GM18526 (cell line): ENCODE results near the gene TENT5C.

Experiments
- POLR2A ChIP-seq: IDR thresholded peaks from 3 replicates; pipeline ENCODE4 v1.6.1; 2011; ENCODE audit not compliant: insufficient read length; ENCODE audit errors: extremely low read depth

TENT5C gene

DNA sequence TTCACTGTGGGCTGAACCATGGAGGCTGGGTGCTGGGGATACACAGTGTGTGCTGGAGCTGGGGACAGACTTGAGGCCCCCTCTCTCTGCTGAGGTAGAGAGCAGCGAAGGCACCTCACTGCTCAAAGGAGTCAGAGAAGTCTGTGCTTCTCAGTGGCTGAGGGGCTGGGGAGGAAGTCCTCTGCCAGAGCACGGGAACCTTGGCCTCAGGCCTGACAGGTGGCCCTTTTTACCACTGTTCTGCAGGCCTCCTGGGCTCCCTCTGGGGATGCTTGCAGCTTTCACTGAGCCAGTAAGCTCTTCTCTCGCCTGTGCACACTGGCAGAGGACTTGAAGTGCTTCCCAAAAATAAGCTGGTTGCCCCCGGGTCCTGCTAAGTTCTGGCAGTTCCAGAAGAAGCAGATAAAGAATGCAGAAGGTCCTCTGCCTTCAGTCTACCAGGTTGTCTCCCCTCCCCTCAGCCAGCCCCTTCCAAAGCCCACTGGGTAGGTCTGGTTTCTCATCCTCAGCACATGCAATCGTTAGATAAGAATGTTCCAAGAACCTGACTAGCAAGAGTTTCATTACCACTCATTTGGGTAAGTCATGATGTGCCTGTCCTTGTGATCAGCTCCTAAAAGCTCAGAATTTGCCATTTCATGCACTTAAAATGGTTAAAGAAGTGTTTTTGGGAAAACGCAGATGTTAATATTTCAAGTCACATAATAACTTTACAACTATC is 53.9 kb downstream of the TENT5C start:
- TF ChIP-seq POLR2A, result no peak

DNA sequence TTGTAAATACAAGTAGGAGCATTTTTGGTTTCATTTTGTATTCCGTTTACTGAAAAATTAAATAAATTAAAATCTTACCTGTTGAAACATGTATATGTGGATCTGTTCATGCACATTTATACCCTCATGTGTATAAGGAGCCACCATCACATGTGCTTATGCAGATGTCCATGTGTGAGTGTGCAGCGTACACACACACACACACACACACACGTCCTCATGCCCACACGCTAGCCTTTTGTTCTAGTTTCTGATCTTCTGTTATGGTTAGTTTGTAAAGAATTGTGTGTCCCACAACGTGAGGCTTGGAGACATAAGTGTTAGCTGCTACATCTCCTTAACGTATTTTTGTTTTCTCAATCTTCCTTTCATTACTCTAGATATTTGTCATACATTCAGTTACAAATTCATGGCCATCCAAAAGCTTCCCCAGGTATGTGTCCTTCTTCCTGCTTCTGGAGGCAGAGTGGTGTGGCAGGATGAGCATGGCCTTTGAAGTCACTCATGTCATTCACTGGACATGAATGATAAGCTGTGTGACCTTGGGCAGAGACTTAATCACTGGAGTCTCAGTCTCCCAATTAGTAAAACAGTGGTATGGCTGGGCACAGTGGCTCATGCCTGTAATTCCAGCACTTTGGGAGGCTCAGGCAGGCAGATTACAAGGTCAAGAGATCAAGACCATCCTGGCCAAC is 54.6 kb downstream of the TENT5C start:
- no peak for TF ChIP-seq POLR2A

DNA sequence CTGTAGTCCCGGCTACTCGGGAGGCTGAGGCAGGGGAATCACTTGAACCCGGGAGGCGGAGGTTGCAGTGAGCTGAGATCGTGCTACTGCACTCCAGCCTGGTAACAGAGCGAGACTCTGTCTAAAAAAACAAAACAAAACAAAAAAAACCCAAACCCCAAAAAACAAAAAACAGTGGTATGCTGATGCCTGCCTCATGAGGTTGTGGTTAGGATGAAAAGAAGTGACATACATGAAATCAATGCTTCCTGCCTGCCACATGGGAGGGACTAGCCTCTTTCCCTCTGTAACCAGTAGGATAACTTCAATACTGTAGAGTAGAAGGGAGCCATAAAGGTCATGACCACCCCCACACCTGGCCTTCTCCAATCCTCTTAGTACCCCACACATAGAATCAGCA is 55.2 kb downstream of the TENT5C start:
- no peak for TF ChIP-seq POLR2A

DNA sequence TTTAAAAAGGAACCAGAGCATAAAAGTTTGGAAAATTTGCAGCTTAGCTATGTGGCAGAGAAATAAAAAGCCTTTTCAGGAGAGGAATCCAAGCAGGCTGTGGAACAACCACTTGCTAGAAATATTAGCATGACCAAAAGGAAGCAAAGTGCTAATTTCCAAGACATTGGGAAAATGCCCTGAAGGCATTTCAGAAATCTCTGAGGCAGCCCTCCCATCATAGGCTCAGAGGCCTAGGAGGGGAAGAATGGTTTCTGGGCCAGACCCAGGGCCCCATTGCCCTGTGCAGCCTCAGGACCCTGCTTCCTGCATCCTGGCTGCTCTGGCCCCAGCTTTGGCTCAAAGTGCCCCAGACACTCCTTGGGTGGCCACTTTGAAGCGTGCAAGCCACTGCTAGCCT is 56.8 kb downstream of the TENT5C start:
- no peak for TF ChIP-seq POLR2A

DNA sequence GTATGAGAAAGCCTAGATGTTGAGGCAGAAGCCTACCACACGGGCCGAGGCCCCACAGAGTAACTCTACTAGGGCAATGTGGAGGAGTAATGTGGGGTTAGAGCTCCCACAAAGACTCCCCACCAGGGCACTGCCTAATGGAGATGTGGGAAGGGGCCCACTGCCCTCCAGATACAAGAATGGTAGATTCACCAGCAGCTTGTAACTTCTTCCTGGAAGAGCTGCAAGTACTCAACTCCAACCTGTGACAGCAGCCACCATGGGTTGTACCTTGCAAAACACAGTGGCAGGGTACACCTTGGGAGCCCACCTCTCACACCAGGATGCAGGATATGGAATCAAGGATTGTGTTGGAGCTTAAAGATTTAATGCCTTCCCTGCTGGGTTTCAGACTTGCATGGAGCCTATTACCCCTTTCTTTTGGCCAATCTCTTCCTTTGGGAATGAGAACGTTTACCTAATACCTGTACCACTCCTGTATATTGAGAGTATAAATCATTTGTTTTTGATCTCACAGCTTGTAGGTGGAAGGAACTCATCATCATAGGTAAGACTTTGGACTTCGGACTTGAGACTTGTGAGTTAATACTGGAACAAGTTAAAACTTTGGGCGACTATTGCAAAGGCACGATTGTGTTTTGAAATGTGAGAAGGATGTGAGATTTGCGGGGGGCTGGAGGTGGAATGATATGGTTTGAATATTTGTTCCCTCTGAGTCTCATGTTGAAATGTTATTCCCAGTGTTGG is 57.5 kb downstream of the TENT5C start:
- no peak for TF ChIP-seq POLR2A

DNA sequence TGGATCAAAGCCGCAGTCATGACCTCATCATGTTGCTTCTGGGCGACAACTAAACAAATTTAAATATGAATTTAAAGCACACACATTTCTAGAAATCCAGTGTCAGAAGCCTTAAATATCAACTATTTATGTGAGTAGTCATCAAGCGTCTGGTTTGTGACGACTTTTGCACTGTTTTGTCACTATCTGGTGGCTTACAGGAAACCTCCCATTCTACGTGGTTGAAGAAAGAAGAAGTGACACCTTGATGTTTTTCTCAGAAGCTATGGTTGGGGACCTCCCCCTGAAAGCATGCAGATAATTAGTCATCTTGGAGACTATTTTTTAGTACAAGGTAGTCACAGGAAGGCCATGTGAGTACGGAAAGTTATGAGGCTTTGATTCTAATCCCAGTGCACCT is 58.5 kb downstream of the TENT5C start:
- TF ChIP-seq POLR2A, result no peak

DNA sequence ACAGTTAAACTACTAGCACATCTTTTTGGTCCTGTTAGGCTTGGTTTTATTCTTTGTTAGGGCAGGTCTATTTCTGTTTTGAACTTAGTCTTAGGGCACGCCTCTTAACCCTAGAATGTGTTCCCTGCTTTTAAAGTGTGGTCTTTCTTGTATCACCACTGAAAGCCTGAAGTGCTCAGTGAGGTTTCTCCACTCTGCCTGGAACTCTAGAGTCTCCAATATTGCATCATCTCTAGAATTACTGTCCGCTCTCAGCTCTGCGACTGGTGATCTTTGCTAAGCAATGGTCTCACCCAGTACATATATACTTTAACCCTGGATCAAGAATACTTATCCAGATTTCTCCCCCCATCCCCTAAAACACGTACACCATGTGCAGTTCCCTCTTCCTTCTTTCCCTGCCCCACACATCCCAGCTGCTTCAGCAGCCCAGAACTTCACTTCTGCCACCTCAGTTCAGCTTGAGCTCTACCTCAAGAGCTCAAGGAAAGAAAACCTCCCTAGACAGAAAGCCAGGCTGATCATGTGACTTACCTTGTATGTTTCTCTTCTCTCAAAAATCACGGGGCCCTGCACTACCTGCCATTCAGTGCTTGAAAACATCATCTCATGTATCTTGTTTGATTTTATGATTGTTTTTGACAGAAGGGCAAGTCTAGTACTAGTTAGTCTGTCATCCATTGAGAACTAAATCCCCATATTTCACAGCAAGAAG is 59.9 kb downstream of the TENT5C start:
- TF ChIP-seq POLR2A, result no peak

DNA sequence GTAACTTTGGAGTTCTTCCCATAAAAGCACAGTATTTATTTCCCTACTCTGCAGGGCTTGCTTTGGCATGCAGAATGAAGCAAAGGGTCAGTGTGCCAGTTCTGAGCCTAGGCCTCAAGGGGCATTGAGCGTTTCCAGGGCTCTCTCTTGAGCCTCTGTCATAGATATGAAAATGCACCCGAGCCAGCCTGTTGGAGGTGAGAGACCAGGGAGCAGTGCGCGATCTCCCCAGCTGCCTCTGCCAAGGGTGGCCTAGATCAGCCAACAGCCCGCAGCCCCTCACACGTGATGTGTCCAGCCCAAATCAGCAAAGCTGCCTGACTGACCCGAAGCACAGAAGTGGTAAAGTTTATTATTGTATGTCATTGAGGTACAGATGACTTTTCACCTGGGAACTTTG is 63.7 kb downstream of the TENT5C start:
- no peak for TF ChIP-seq POLR2A

DNA sequence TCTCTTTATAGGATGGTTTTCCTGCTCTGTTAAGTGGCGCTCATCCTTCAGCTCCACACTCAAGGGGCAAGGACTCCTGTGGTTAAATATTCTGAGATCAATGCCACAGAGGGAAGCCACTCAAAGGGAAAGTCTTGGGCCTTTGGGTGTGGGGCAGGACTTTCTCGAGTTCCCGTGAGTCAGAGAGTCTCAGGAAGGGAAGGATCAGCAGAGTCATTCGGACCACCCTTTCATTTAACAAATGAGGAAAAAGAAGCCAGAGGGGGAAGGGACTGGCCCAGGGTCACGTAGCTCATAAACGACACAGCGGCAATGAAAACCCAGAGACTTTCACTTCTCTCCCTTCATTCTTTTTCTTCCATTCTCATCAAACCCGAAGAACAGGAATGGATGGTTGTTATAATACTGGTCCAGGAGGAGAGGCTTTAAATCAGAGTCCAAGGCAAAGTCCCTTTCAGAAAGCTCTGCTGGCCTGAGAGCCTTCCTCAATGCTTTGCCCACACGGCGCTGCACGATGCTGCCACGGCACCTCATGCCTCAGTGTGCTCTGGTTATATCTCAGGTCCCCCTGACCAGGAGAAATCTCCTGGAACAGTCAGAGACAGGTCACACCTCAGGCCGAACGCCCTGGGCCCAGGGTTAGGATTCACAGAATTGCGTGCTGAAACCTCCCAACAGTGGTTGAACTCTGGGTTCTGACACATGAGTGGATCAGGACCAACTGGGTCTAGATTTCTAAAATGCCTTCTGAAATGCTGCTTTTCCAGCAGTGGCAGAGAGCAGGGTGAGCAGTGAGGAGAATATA is 65.3 kb downstream of the TENT5C start:
- TF ChIP-seq POLR2A, result no peak

DNA sequence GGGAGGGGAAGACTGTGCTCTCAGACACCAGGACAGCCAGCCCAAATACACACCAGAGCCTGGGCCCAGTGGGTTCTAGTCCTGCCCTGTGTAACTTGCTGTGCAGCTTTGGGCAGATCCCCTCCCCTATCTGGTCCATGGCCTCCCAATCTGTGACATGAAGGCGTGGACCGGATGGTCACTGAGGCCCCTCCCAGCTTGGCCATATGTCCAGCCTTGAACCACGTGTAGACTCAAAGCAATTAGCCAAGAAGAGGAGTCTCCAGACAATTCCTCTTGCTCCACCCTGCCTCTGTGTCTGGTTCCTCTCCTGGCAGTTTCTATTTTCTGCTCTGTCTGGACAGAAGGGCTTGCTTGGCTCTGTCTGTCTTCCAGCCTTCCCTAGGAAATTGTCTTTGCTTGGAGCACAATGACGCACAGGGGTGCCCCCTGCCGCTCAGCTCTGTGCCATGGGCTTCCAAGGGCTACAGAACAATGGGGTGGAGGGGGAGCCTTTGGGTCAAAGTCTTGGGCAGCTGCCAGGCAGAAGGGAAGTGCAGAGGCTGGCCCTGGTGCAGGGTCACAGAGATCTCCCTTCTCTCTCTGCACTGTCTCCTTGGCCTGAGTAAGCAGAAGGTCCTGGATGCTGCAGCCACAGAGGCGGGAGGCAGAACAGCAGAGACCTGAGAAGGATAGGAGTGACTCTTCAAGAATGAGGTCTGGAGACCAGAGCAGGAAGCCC is 66.1 kb downstream of the TENT5C start:
- no peak for TF ChIP-seq POLR2A

DNA sequence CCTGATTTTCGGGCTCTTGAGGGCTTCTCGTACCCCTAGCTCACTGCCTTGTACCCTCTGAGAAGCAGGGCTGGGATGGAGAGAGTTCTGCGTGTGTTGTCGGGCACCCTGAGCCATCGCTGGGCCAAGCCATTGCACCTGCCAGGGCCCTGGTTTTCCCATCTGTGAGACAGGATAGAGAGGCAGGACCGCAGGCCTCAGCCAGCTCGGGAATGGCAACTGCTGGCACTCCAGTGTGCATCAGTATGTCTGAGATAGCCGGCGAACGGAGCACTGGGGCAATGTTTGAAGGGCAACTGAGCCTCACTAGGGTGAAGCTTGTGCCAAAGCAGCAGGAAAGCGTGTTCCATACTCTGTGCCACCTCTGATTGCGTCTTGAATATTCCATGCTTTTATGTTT is 66.9 kb downstream of the TENT5C start:
- no peak for TF ChIP-seq POLR2A

DNA sequence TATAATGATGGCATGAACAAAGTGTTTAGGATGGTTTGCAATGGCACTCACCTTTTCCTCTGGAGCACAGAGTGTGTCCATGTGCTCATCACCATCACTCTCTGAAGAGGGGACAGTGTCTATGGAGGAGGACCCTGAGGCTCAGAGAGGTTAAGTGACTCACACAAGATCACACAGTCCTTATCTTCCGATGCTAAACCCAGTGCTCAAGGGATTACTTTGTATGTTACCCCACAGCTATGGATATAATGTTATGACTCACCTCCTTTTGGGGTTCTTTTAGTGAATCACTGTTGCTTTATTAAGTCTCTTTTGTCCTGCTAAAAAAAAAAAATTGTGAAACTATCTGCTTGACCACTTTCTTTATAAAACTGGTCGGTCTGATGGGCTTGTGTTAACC is 67.6 kb downstream of the TENT5C start:
- no peak for TF ChIP-seq POLR2A

DNA sequence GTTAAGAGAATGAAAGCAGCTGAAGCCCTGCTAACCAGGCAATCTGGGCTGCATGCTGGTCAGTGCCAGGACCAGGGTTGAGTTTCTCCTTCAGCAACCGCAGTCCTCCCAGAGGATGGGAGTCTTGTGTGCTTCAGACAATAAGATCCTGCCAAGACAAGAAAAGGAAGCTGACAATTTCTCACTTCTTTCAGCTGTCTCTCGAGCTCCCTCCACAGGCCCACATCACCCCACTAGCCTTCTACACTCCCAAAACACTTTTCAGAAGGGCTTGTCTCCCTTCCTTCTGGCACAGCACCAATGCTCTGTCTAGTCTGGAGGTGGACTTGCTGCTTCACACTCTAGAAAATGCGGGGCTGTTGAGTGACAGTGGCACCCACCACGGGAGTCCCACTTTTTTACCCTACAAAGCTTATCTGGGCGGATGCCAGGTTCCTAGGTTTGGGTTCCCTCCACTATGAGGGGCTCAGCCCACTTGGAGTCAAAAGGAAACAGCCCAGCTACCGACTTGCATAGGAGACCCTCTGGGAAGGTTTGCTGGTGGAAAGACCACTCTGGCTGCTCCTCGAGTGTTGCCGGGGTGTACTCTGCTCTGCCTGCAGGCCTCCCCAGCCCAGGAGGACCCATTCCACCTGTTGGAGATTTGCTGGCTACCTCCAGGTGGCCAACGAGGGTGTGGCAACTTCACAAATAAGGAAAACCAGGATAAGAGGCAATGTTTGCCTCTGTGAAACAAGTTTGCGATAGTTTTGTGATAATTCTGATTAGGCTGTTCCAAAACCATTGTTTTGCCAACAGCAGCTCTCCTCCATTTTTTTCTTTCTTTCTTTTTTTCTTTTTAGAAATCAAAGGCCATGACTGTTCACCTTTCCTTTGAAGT is 68.9 kb downstream of the TENT5C start:
- TF ChIP-seq POLR2A, result no peak
